ENCODE measurements around the gene TXNRD2.

The TXNRD2 gene

DNA sequence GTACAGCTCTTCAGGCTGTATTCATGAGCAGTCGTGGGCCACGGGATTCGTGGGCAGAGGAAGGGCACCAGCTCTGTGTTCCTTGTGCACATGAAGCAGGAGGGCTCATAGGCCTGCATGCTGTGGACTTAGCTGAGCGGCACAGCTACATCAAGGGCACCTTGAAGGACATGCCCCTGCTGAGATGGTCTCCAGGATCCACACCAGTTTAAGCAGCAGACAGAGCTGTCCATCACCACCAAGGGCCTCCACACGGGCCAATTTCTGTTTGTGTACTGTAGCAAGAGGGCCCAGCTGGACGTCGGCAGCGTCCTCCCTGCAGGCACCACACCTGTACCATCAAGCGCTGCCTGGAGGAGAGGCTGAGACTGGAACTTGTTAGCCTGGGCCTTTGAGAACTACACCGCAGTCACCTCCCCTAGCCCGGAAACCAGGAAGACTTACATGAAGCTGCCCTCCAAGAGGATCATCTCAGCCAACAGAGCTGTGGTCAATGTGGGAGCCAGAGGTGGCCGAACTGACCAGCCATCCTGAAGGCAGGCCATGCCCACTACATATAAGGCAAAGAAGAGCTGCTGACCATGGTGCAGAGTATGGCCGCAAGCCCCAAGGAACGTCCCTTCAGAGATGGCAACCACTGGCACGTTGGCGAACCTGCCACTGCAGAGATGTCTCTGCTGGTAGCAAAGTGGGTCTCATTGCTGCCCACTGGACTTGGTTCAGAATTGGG lies 54.2 kb downstream of the TXNRD2 start:
- TF ChIP-seq REST (IDR thresholded peaks at IDR 0.05; ENCODE audit: insufficient read depth in 1 of 2, low read depth in 2 of 2, low read length in 2 of 2) (no peak), TAF1 (IDR thresholded peaks at IDR 0.05; ENCODE audit: borderline replicate concordance, insufficient read depth, low read length) (no peak), SIN3A (IDR thresholded peaks at IDR 0.05; ENCODE audit: borderline replicate concordance, insufficient read depth, low read length) (no peak), FOXP2 (optimal IDR thresholded peaks at IDR 0.05; ENCODE audit: borderline replicate concordance, extremely low read depth, extremely low read length, insufficient read depth) (no peak), POLR2AphosphoS5 (IDR thresholded peaks at IDR 0.05; ENCODE audit: low read depth, low read length) (no peak)

DNA sequence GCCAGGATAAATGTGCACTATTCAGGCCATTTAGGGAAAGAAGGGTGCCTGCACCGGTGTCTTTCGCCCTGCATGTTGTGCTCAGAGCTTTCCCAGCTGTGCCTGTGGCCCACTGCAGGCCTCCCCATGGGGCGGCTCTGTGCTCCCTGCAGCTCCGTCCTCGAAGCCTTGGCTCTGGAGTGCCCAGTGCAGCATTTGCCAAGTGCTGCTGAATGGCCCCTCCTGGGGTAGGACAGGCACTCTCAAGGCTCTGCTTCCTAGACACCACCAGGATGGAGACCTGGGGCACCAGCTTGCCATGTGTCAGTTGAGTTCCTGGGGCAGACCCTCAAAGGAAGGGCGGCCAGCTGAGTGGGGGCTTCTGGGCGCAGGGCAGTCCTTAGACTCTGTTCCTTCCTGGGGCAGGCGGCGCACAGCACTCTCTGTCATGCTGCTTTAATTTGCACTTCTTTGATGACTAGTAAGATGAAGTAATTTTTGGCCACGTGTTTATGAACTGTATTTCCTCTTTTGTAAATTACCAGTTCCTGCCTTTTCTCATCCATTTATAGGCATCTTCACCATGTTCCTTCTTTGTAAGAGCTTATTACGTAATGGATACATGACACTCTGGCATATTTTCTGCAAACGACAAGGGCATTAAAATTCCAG lies 54.9 kb downstream of the TXNRD2 start:
- TF ChIP-seq POLR2AphosphoS5 (IDR thresholded peaks at IDR 0.05; ENCODE audit: low read depth, low read length) (no peak), TAF1 (IDR thresholded peaks at IDR 0.05; ENCODE audit: borderline replicate concordance, insufficient read depth, low read length) (no peak), SIN3A (IDR thresholded peaks at IDR 0.05; ENCODE audit: borderline replicate concordance, insufficient read depth, low read length) (no peak), REST (IDR thresholded peaks at IDR 0.05; ENCODE audit: insufficient read depth in 1 of 2, low read depth in 2 of 2, low read length in 2 of 2) (no peak), FOXP2 (optimal IDR thresholded peaks at IDR 0.05; ENCODE audit: borderline replicate concordance, extremely low read depth, extremely low read length, insufficient read depth) (no peak)

DNA sequence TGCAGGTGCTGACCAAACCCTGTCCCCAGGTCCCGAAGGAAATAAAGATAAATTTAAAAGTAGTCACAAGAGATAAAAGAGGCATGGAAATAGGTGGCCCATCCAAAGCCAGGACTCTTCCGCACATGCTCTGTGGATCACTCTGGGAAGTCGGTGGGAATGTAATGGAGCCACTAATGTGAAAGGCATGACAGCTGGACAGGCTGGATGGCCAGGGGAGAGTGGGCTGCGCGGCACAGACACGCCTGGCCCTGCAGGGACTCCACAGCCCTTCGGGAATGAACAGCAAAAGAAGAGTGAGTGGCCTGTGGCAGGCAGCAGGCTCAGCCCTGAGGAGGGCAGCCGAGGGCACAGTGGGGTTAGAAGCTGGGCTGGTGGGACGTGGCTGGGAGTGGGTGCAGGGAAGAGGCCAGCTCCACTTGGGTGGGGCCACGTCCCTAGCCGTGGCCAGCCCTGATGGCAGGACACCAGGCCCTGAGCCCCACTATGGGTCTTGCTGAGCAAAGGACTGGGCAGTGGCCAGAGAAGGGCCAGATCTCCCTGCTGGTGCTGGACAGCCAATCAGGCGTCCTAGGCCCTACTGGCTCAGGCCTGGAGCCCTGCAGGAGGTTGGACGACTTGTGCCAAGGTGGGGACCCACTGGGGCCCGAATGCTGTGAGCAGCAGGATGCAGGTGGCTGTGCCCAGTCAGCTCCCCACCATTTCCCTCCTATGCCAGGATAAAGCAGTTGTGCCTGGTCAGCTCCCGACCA lies 55.6 kb downstream of the TXNRD2 start:
- no peak for TF ChIP-seq REST (IDR thresholded peaks at IDR 0.05; ENCODE audit: insufficient read depth in 1 of 2, low read depth in 2 of 2, low read length in 2 of 2)
- no peak for TF ChIP-seq FOXP2 (optimal IDR thresholded peaks at IDR 0.05; ENCODE audit: borderline replicate concordance, extremely low read depth, extremely low read length, insufficient read depth)
- no peak for TF ChIP-seq POLR2AphosphoS5 (IDR thresholded peaks at IDR 0.05; ENCODE audit: low read depth, low read length)
- no peak for TF ChIP-seq TAF1 (IDR thresholded peaks at IDR 0.05; ENCODE audit: borderline replicate concordance, insufficient read depth, low read length)
- TF ChIP-seq SIN3A (IDR thresholded peaks at IDR 0.05; ENCODE audit: borderline replicate concordance, insufficient read depth, low read length), result no peak

DNA sequence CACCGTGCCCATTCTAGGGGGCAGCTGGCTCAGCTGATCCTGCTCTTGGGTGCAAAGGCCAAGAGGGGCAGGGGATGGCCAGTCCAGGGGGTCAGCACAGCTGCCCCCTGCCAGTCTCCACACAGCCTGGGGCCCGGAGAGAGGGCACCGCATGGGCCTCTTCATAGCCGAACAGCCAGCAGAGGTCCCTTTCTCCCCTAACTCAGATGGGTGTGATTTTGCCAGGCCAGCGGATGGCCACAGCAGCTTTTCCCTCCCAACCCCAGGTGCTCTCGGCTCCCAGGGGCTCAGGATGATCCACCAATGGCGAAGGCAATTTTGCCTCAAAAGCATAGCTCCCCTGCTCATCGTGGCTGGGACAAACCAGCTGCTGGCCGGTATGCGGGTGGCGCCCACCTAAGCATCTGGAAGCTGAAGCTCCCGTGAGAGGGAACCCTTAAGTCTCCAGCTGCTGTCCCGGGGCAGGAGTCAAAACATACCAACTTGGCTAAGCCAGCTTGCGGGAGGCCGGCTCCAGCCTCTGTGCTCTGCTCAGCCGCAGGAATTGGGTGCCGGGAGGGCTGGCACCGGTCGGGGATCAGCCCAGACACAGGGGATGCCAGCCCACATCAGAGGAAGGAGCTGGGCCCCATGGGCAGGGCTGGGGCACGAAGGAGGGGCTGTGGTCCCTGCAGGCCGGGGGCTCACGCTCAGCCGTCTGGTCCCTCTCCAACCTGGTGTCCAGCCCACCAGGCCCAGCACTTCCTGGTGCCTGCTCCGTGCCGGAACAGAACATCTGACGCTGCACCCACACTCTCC lies 56.5 kb downstream of the TXNRD2 start:
- TF ChIP-seq SIN3A (IDR thresholded peaks at IDR 0.05; ENCODE audit: borderline replicate concordance, insufficient read depth, low read length) (no peak), FOXP2 (optimal IDR thresholded peaks at IDR 0.05; ENCODE audit: borderline replicate concordance, extremely low read depth, extremely low read length, insufficient read depth) (no peak), TAF1 (IDR thresholded peaks at IDR 0.05; ENCODE audit: borderline replicate concordance, insufficient read depth, low read length) (no peak)
